ENCODE measurements around the gene NSG2. TPM values are rescaled to one million over a fixed set of nuclear protein-coding genes. Genes with fewer than 3 reads are reported as not detected.
"Not testable (repeated sequence)": the region's sequence is repeated elsewhere in the genome, so short reads cannot be mapped to it uniquely, and the experiment has no call there.

Gene NSG2
- total RNA-seq, 1 experiment from 2014 or later = not detected

- no peak overlapping the region for H3K23ac ChIP-seq (ENCODE audit: insufficient read length, low read depth, low read length)
- no peak overlapping the region for H2BK120ac ChIP-seq (ENCODE audit: low read depth, low read length, poor library complexity, severe bottlenecking)
- Mint-ChIP-seq H3K36me3 (ENCODE audit: insufficient read depth in 1 of 3, low read depth in 3 of 3) (no peaks in the 10 kb centered on the region), H3K4me3 (no peak overlapping the region), H3K9me3 (no peaks in the 10 kb centered on the region), H3K27me3 (ENCODE audit: low read depth) (0 out of 2 replicates have a peak, but pooled peaks cover 2% of the 10 kb centered on the region), H3K4me1 (no peaks in the 10 kb centered on the region), H3K27ac (no peak overlapping the region)
- no peaks in the 10 kb centered on the region for H3K79me2 ChIP-seq (ENCODE audit: insufficient read depth, low read length)
- no peak overlapping the region for H3T11ph ChIP-seq (ENCODE audit: low read length)
- DNase-seq = no peak
- H3K4me1 ChIP-seq (ENCODE audit: insufficient read depth, low read length) = no peaks in the 10 kb centered on the region
- H4K20me1 ChIP-seq (ENCODE audit: control insufficient read depth, insufficient read depth, insufficient read length) = no peaks in the 10 kb centered on the region
- H3K9me3 ChIP-seq (ENCODE audit: control insufficient read depth, low read depth, low read length) = no peaks in the 10 kb centered on the region
- H3K9ac ChIP-seq (ENCODE audit: extremely low read depth, insufficient read length, low read length) = no peak overlapping the region
- no peak overlapping the region for H3K56ac ChIP-seq (ENCODE audit: insufficient read length, low read depth, low read length)
- H2BK12ac ChIP-seq (ENCODE audit: insufficient read length, low read depth, low read length) = no peak overlapping the region
- no peak overlapping the region for H4K91ac ChIP-seq (ENCODE audit: insufficient read length, low read depth, low read length)
- no peak overlapping the region for H2BK5ac ChIP-seq (ENCODE audit: insufficient read length, low read length)
- H2AFZ ChIP-seq (ENCODE audit: low read length) = no peak overlapping the region
- no peaks in the 10 kb centered on the region for H3K79me1 ChIP-seq (ENCODE audit: insufficient read depth, low read depth, low read length, poor library complexity, severe bottlenecking)
- H3K4me2 ChIP-seq (ENCODE audit: insufficient read depth, insufficient read length, low read length) = no peak overlapping the region
- no peak overlapping the region for H2AK5ac ChIP-seq (ENCODE audit: insufficient read length, low read length)
- no peak overlapping the region for H3K27ac ChIP-seq (ENCODE audit: insufficient read length, low read depth, low read length)
- H4K8ac ChIP-seq (replicated peaks; ENCODE audit: insufficient read length, low read depth, low read length) = no peak overlapping the region
- no peak overlapping the region for H4K5ac ChIP-seq (ENCODE audit: insufficient read length, low read depth, low read length)
- TF ChIP-seq CTCF (conservative IDR thresholded peaks at IDR 0.05) = no peak
- no peak overlapping the region for H3K4ac ChIP-seq (ENCODE audit: low read depth, low read length)
- H3K18ac ChIP-seq (ENCODE audit: insufficient read length, low read depth, low read length) = no peak overlapping the region
- H3K14ac ChIP-seq (ENCODE audit: insufficient read depth, low read length) = no peak overlapping the region
- H3K23me2 ChIP-seq (ENCODE audit: insufficient read length, low read depth, low read length, poor library complexity, severe bottlenecking) = no peaks in the 10 kb centered on the region
- no peaks in the 10 kb centered on the region for H3K27me3 ChIP-seq (ENCODE audit: insufficient read depth, low read length)
- WGBS (ENCODE audit: extremely low coverage, insufficient read length, low lambda C conversion rate) = no CpG with 5 or more reads among the region's 6 CpGs
- H2BK20ac ChIP-seq (ENCODE audit: low read depth, low read length, poor library complexity, severe bottlenecking) = no peak overlapping the region
- no peak overlapping the region for H2BK15ac ChIP-seq (ENCODE audit: low read depth, low read length)
These were observed 55.8 kb downstream of the NSG2 start for GRCh38 chr5:174101195-174101730.

GRCh38 chr5:174102574-174102973, 57.1 kb downstream of the NSG2 start:
- not testable (repeated sequence) for H3K4me2 ChIP-seq (ENCODE audit: insufficient read depth, insufficient read length, low read length); H3K4me1 ChIP-seq (ENCODE audit: insufficient read depth, low read length); H3K9ac ChIP-seq (ENCODE audit: extremely low read depth, insufficient read length, low read length); H3K36me3 Mint-ChIP-seq (ENCODE audit: insufficient read depth in 1 of 3, low read depth in 3 of 3); DNase-seq; H3K27me3 ChIP-seq (ENCODE audit: insufficient read depth, low read length); H4K8ac ChIP-seq (replicated peaks; ENCODE audit: insufficient read length, low read depth, low read length); H3T11ph ChIP-seq (ENCODE audit: low read length); H3K4ac ChIP-seq (ENCODE audit: low read depth, low read length); H3K4me1 Mint-ChIP-seq; H3K18ac ChIP-seq (ENCODE audit: insufficient read length, low read depth, low read length); H3K9me3 Mint-ChIP-seq; H2AK5ac ChIP-seq (ENCODE audit: insufficient read length, low read length); H3K14ac ChIP-seq (ENCODE audit: insufficient read depth, low read length); H4K91ac ChIP-seq (ENCODE audit: insufficient read length, low read depth, low read length); H3K27ac Mint-ChIP-seq; H3K27ac ChIP-seq (ENCODE audit: insufficient read length, low read depth, low read length); H3K79me2 ChIP-seq (ENCODE audit: insufficient read depth, low read length); H3K9me3 ChIP-seq (ENCODE audit: control insufficient read depth, low read depth, low read length); H2BK15ac ChIP-seq (ENCODE audit: low read depth, low read length); H2BK20ac ChIP-seq (ENCODE audit: low read depth, low read length, poor library complexity, severe bottlenecking); H2BK5ac ChIP-seq (ENCODE audit: insufficient read length, low read length); H3K23me2 ChIP-seq (ENCODE audit: insufficient read length, low read depth, low read length, poor library complexity, severe bottlenecking); H2BK120ac ChIP-seq (ENCODE audit: low read depth, low read length, poor library complexity, severe bottlenecking); H3K23ac ChIP-seq (ENCODE audit: insufficient read length, low read depth, low read length); H4K5ac ChIP-seq (ENCODE audit: insufficient read length, low read depth, low read length); H3K79me1 ChIP-seq (ENCODE audit: insufficient read depth, low read depth, low read length, poor library complexity, severe bottlenecking); H2BK12ac ChIP-seq (ENCODE audit: insufficient read length, low read depth, low read length); H2AFZ ChIP-seq (ENCODE audit: low read length); H3K27me3 Mint-ChIP-seq (ENCODE audit: low read depth); H4K20me1 ChIP-seq (ENCODE audit: control insufficient read depth, insufficient read depth, insufficient read length); H3K56ac ChIP-seq (ENCODE audit: insufficient read length, low read depth, low read length); H3K4me3 Mint-ChIP-seq
- no CpG with 5 or more reads among the region's 2 CpGs for WGBS (ENCODE audit: extremely low coverage, insufficient read length, low lambda C conversion rate)
